ENCODE data around the gene HNRNPF.

DNA sequence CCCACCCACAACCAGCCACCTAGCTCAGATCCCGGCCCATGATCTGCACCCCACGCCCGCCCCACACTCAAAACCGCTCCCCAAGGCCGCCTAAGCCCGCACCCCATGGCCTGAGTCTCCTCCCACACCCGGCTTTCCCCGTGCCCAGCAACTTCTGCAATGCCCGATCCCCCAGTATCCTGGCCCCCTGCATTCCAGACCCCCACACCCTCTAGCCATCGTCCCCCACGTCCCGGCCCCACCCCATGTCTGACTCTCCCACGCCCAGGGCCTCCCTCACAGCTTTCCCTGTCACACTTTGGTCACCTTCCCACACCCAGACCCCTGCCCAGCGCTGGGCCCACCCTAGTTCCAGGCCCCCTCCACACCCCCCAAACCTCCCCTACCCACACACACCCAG lies 57.7 kb downstream of the HNRNPF start:
- TF ChIP-seq TEAD4 (IDR thresholded peaks at IDR 0.05; ENCODE audit: low read depth, low read length) (no peak), CTCF (IDR thresholded peaks at IDR 0.05; ENCODE audit: control extremely low read depth in 1 of 3, insufficient read depth in 1 of 3, low read depth in 1 of 3, low read length in 3 of 3) (no peak), GTF2F1 (IDR thresholded peaks at IDR 0.05; ENCODE audit: borderline replicate concordance, low read depth, low read length) (no peak), POLR2AphosphoS5 (IDR thresholded peaks at IDR 0.05; ENCODE audit: low read depth, low read length) (no peak), GABPA (IDR thresholded peaks at IDR 0.05; ENCODE audit: borderline replicate concordance, insufficient read depth, low read length) (no peak), POLR2A (IDR thresholded peaks at IDR 0.05; ENCODE audit: control extremely low read depth in 1 of 2, low read depth in 2 of 2, low read length in 2 of 2) (no peak), ATF2 (IDR thresholded peaks at IDR 0.05; ENCODE audit: low read length) (no peak), SIN3A (conservative IDR thresholded peaks at IDR 0.05 in 1 of 2, IDR thresholded peaks at IDR 0.05 in 1 of 2; ENCODE audit: low read depth in 1 of 2, low read length in 2 of 2) (no peak), RXRA (IDR thresholded peaks at IDR 0.05; ENCODE audit: insufficient read depth, low read depth, low read length) (no peak), SP2 (IDR thresholded peaks at IDR 0.05; ENCODE audit: low read length) (no peak), TCF12 (IDR thresholded peaks at IDR 0.05; ENCODE audit: low read depth, low read length) (no peak), FOSL1 (IDR thresholded peaks at IDR 0.05; ENCODE audit: insufficient read depth, low read depth, low read length) (no peak), SP4 (IDR thresholded peaks at IDR 0.05; ENCODE audit: low read length) (no peak)
- TF ChIP-seq, protein P1, sequence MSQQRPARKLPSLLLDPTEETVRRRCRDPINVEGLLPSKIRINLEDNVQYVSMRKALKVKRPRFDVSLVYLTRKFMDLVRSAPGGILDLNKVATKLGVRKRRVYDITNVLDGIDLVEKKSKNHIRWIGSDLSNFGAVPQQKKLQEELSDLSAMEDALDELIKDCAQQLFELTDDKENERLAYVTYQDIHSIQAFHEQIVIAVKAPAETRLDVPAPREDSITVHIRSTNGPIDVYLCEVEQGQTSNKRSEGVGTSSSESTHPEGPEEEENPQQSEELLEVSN (IDR thresholded peaks at IDR 0.05) = no peak

Data from H1 (cell line).